ENCODE results near the gene FTCDNL1. TPM values are rescaled to one million over a fixed set of nuclear protein-coding genes. Genes with fewer than 3 reads are reported as not detected.

Gene FTCDNL1
- total and polyA plus RNA-seq, 2 donors (not counting 1 experiment from before 2014, with no cell fraction given): 1.7 to 1.9 TPM

DNA sequence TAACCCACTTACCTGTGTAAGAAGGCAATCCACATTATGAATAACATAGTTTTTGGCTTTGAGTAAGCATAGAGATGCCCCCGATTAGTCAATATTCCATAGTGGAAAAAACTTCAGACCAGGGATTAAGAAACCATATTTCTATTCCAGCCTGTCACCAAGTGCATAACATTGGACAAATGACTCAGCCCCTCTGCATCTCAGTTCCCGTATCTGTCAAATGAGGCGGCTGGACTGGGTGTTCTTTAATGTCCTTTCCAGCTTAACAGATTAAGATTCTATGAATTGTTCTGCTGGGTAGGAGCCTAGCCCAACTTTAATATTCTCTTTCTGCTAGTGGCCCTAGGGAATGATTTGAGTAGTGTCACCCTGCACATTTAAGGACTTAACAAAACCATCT, 11.8 kb upstream of the FTCDNL1 start:
- Mint-ChIP-seq H3K4me3 (no peak overlapping the region), H3K27ac (no peak overlapping the region), H3K27me3 (peaks cover 16% of the 10 kb centered on the region), H3K9me3 (ENCODE audit: insufficient read depth) (no peaks in the 10 kb centered on the region), H3K4me1 (no peaks in the 10 kb centered on the region)
- Histone ChIP-seq H3K4me1 (ENCODE audit: control insufficient read depth in 2 of 2, insufficient read depth in 2 of 2, low read length in 2 of 2) (no peaks in the 10 kb centered on the region), H3K9ac (ENCODE audit: low read length) (no peak overlapping the region), H3K9me3 (ENCODE audit: control extremely low read depth in 1 of 3, control insufficient read depth in 2 of 3, insufficient read depth in 1 of 3, low read length in 2 of 3) (no peaks in the 10 kb centered on the region), H3K79me2 (ENCODE audit: control insufficient read depth, insufficient read depth, low read length) (no peaks in the 10 kb centered on the region), H2AFZ (ENCODE audit: insufficient read depth, low read depth, low read length, poor library complexity, severe bottlenecking) (no peak overlapping the region), H3K36me3 (replicated peaks in 1 of 2; ENCODE audit: control extremely low read depth in 1 of 2, control insufficient read depth in 1 of 2, extremely low read depth in 1 of 2, insufficient read depth in 2 of 2, low read length in 1 of 2) (no peaks in the 10 kb centered on the region), H3K27me3 (replicated peaks in 1 of 4; ENCODE audit: control extremely low read depth in 1 of 4, control insufficient read depth in 3 of 4, insufficient read depth in 4 of 4, low read length in 3 of 4) (no peaks in the 10 kb centered on the region), H4K20me1 (ENCODE audit: control insufficient read depth, insufficient read depth, low read length, poor library complexity, severe bottlenecking) (no peaks in the 10 kb centered on the region), H3K27ac (ENCODE audit: low read length in 2 of 2) (no peak overlapping the region), H3K4me2 (replicated peaks; ENCODE audit: low read depth, low read length, poor library complexity, severe bottlenecking) (no peak overlapping the region), H3K4me3 (ENCODE audit: control extremely low read depth in 1 of 5, extremely low read depth in 1 of 5, insufficient read depth in 1 of 5, low read depth in 2 of 5, low read length in 4 of 5) (no peak overlapping the region)
- ATAC-seq (ENCODE audit: low read depth): no peak
- ChIA-PET POLR2A (no interaction called here), CTCF (interaction anchor here (0.9 to 1.6 kb wide), 2 partner anchors 10 to 38 kb away, joined by 3 to 4 read pairs; no protein-coding TSS in a partner anchor)
- TF ChIP-seq EZH2 (IDR thresholded peaks at IDR 0.05; ENCODE audit: borderline replicate concordance, insufficient read depth, low read depth, low read length, poor library complexity, severe bottlenecking): no peak
- TF ChIP-seq, protein P1, sequence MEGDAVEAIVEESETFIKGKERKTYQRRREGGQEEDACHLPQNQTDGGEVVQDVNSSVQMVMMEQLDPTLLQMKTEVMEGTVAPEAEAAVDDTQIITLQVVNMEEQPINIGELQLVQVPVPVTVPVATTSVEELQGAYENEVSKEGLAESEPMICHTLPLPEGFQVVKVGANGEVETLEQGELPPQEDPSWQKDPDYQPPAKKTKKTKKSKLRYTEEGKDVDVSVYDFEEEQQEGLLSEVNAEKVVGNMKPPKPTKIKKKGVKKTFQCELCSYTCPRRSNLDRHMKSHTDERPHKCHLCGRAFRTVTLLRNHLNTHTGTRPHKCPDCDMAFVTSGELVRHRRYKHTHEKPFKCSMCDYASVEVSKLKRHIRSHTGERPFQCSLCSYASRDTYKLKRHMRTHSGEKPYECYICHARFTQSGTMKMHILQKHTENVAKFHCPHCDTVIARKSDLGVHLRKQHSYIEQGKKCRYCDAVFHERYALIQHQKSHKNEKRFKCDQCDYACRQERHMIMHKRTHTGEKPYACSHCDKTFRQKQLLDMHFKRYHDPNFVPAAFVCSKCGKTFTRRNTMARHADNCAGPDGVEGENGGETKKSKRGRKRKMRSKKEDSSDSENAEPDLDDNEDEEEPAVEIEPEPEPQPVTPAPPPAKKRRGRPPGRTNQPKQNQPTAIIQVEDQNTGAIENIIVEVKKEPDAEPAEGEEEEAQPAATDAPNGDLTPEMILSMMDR (IDR thresholded peaks at IDR 0.05): no peak
- WGBS (ENCODE audit: insufficient coverage): 100% methylated on average over 1 of the region's 3 CpGs
- DNase-seq: no peak
- intact Hi-C loops (cut with micrococcal nuclease): no loop called here

DNA sequence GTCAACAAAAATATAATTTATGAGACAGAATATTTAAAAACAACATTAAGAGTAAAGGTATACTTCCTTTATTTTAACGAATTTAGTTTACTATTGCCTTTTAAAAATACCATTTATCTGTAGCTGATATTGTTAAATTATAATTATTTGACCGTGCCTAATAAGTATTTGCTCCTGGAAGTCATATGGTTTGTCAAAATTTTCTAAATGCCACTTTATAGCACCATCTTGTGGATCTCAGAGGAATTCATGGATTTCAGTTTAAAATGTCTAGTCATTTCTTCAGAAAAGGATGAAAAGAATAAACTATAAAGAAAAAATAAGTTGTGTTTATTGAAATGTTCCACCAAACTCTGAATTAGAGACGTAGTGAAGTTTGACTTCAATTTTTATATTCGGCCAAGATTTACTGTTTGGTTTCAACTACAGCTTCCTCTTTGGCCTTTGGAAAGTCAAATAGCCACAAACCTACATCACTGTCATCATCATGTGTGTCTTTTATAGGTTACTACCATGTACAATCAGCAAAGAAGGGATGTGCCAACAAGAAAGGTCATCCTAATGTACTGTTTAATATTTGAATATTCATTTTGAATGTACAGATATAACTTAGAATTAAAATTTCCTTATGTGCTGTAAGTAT, 10.3 kb upstream of the FTCDNL1 start:
- H3K4me3 ChIP-seq (ENCODE audit: control extremely low read depth in 1 of 5, extremely low read depth in 1 of 5, insufficient read depth in 1 of 5, low read depth in 2 of 5, low read length in 4 of 5): no peak overlapping the region
- no peaks in the 10 kb centered on the region for H3K9me3 ChIP-seq (ENCODE audit: control extremely low read depth in 1 of 3, control insufficient read depth in 2 of 3, insufficient read depth in 1 of 3, low read length in 2 of 3)
- no peak overlapping the region for H2AFZ ChIP-seq (ENCODE audit: insufficient read depth, low read depth, low read length, poor library complexity, severe bottlenecking)
- ChIA-PET CTCF (interaction anchor here (0.9 to 1.6 kb wide), 4 partner anchors 9 to 14 kb away, joined by 3 to 5 read pairs (median 4); no protein-coding TSS in a partner anchor), POLR2A (no interaction called here)
- no peak overlapping the region for H3K27ac ChIP-seq (ENCODE audit: low read length in 2 of 2)
- H3K4me3 Mint-ChIP-seq: no peak overlapping the region
- no peaks in the 10 kb centered on the region for H3K4me1 Mint-ChIP-seq
- intact Hi-C loops (cut with micrococcal nuclease): loop anchor here (2.0 kb wide), 1 partner anchor 1552 kb away; no protein-coding TSS in a partner anchor
- no peak overlapping the region for H3K27ac Mint-ChIP-seq
- TF ChIP-seq, protein P1 (IDR thresholded peaks at IDR 0.05): peak; percentile 70
- TF ChIP-seq EZH2 (IDR thresholded peaks at IDR 0.05; ENCODE audit: borderline replicate concordance, insufficient read depth, low read depth, low read length, poor library complexity, severe bottlenecking): no peak
- H4K20me1 ChIP-seq (ENCODE audit: control insufficient read depth, insufficient read depth, low read length, poor library complexity, severe bottlenecking): no peaks in the 10 kb centered on the region
- DNase-seq (peak; percentile 20), ATAC-seq (ENCODE audit: low read depth) (no peak)
- no peaks in the 10 kb centered on the region for H3K36me3 ChIP-seq (replicated peaks in 1 of 2; ENCODE audit: control extremely low read depth in 1 of 2, control insufficient read depth in 1 of 2, extremely low read depth in 1 of 2, insufficient read depth in 2 of 2, low read length in 1 of 2)
- H3K9ac ChIP-seq (ENCODE audit: low read length): no peak overlapping the region
- H3K9me3 Mint-ChIP-seq (ENCODE audit: insufficient read depth): no peaks in the 10 kb centered on the region
- no peaks in the 10 kb centered on the region for H3K27me3 ChIP-seq (replicated peaks in 1 of 4; ENCODE audit: control extremely low read depth in 1 of 4, control insufficient read depth in 3 of 4, insufficient read depth in 4 of 4, low read length in 3 of 4)
- no peak overlapping the region for H3K4me2 ChIP-seq (replicated peaks; ENCODE audit: low read depth, low read length, poor library complexity, severe bottlenecking)
- H3K27me3 Mint-ChIP-seq: peaks cover 25% of the 10 kb centered on the region
- no peaks in the 10 kb centered on the region for H3K79me2 ChIP-seq (ENCODE audit: control insufficient read depth, insufficient read depth, low read length)
- H3K4me1 ChIP-seq (ENCODE audit: control insufficient read depth in 2 of 2, insufficient read depth in 2 of 2, low read length in 2 of 2): no peaks in the 10 kb centered on the region
- no CpG with 5 or more reads among the region's 4 CpGs for WGBS (ENCODE audit: insufficient coverage)
